Neural cell (in vitro differentiated cells): ENCODE data around the gene IL12B. TPM values are rescaled to one million over a fixed set of nuclear protein-coding genes. Genes with fewer than 3 reads are reported as not detected.

ENCODE experiments used
- H2AFZ ChIP-seq: fragments of 200-600, 300-800 bp; sonication (generic), shearing (Covaris generic); 2 replicates; pipeline ENCODE4 v1.6.0; 2014; ENCODE audit warnings: low read depth, mild to moderate bottlenecking, antibody characterized with exemption, low read length, moderate library complexity
- H3F3A ChIP-seq: fragments of 200-600 bp; shearing (Covaris generic); 2 replicates; pipeline ENCODE4 v1.6.1; 2016; ENCODE audit warnings: mild to moderate bottlenecking, moderate library complexity, mixed read lengths, antibody characterized with exemption, low read length; ENCODE audit not compliant: insufficient read depth, poor library complexity, severe bottlenecking
- H3K27ac ChIP-seq: fragments of 200-600, 300-800 bp; sonication (generic), shearing (Covaris generic); 2 replicates; pipeline ENCODE4 v1.5.1; 2014; ENCODE audit warnings: mild to moderate bottlenecking, low read length, moderate library complexity
- H3K27me3 ChIP-seq: fragments of 300-800, 200-600 bp; sonication (generic), shearing (Covaris generic); 2 replicates; pipeline ENCODE4 v1.6.0; 2014; ENCODE audit warnings: mild to moderate bottlenecking, low read depth, low read length, moderate library complexity; ENCODE audit not compliant: insufficient read depth
- H3K36me3 ChIP-seq: fragments of 300-800, 200-600 bp; sonication (generic), shearing (Covaris generic); 2 replicates; pipeline ENCODE4 v1.5.1; 2014; ENCODE audit warnings: mild to moderate bottlenecking, antibody characterized with exemption, low read length, moderate library complexity; ENCODE audit not compliant: insufficient read depth
- H3K4me2 ChIP-seq: fragments of 300-800, 200-600 bp; sonication (generic), shearing (Covaris generic); 2 replicates; pipeline ENCODE4 v1.6.0; 2014; ENCODE audit warnings: mild to moderate bottlenecking, low read length
- H3K4me3 ChIP-seq: fragments of 300-800, 200-600 bp; sonication (generic), shearing (Covaris generic); 2 replicates; pipeline ENCODE4 v1.5.1; 2014; ENCODE audit warnings: mild to moderate bottlenecking, low read length, moderate library complexity
- H3K79me2 ChIP-seq: fragments of 200-600 bp; shearing (Covaris generic); replicated peaks from 2 replicates; pipeline ENCODE4 v1.6.0; 2014; ENCODE audit warnings: mild to moderate bottlenecking, low read length, moderate library complexity; ENCODE audit not compliant: insufficient read depth
- H3K9ac ChIP-seq: fragments of 300-800, 200-600 bp; sonication (generic), shearing (Covaris generic); 2 replicates; pipeline ENCODE4 v1.6.1; 2016; ENCODE audit warnings: mild to moderate bottlenecking, low read length, mixed read lengths
- H3K9me2 ChIP-seq: fragments of 200-600 bp; shearing (Covaris generic); 2 replicates; pipeline ENCODE4 v1.6.1; 2016; ENCODE audit warnings: mild to moderate bottlenecking, low read length, mixed read lengths; ENCODE audit not compliant: insufficient read depth
- H3K9me3 ChIP-seq: fragments of 200-600, 300-800 bp; sonication (generic), shearing (Covaris generic); 2 replicates; pipeline ENCODE4 v1.6.1; 2016; ENCODE audit warnings: mild to moderate bottlenecking, mixed run types, low read length, moderate library complexity, mixed read lengths
- H4K20me1 ChIP-seq: fragments of 200-600 bp; shearing (Covaris generic); 2 replicates; pipeline ENCODE4 v1.6.1; 2016; ENCODE audit warnings: mild to moderate bottlenecking, mixed run types; ENCODE audit not compliant: insufficient read depth
- CTCF ChIP-seq: fragments of 450-650 bp; IDR thresholded peaks from 2 replicates; pipeline ENCODE4 v1.5.1; 2014; ENCODE audit warnings: antibody characterized with exemption, mild to moderate bottlenecking, moderate library complexity; ENCODE audit not compliant: poor library complexity, severe bottlenecking
- EP300 ChIP-seq: fragments of 450-650 bp; conservative IDR thresholded peaks from 2 replicates; pipeline ENCODE4 v1.6.1; 2014; ENCODE audit warnings: antibody characterized with exemption, mild to moderate bottlenecking, moderate library complexity; ENCODE audit not compliant: poor library complexity, severe bottlenecking
- EZH2 ChIP-seq: fragments of 200-600, 300-800 bp; shearing (Covaris generic), sonication (generic); IDR thresholded peaks from 2 replicates; pipeline ENCODE4 v1.6.1; 2014; ENCODE audit warnings: antibody characterized with exemption, low read length, borderline replicate concordance, mild to moderate bottlenecking; ENCODE audit not compliant: insufficient read depth, poor library complexity, severe bottlenecking
- MXI1 ChIP-seq: fragments of 450-650 bp; conservative IDR thresholded peaks from 2 replicates; pipeline ENCODE4 v1.6.1; 2014; ENCODE audit warnings: antibody characterized with exemption, mild to moderate bottlenecking; ENCODE audit not compliant: poor library complexity, severe bottlenecking
- POLR2AphosphoS5 ChIP-seq: IDR thresholded peaks from 2 replicates; pipeline ENCODE4 v1.6.1; 2012
- RAD21 ChIP-seq: fragments of 450-650 bp; conservative IDR thresholded peaks from 2 replicates; pipeline ENCODE4 v1.6.1; 2014; ENCODE audit warnings: antibody characterized with exemption, mild to moderate bottlenecking, moderate library complexity
- REST ChIP-seq: IDR thresholded peaks from 2 replicates; pipeline ENCODE4 v1.6.1; 2012; ENCODE audit warnings: borderline replicate concordance
- SMC3 ChIP-seq: fragments of 450-650 bp; conservative IDR thresholded peaks from 2 replicates; pipeline ENCODE4 v1.6.1; 2014; ENCODE audit warnings: antibody characterized with exemption, mild to moderate bottlenecking, moderate library complexity; ENCODE audit not compliant: poor library complexity
- TAF1 ChIP-seq: IDR thresholded peaks from 2 replicates; pipeline ENCODE4 v1.6.1; 2012; ENCODE audit warnings: low read depth
- polyA plus RNA-seq: library from polyadenylated mRNA; depleted of rRNA; stranded (reverse); fragments of >200 nt; gene quantifications from 2 replicates; pipeline ENCODE4 v1.2.3, GENCODE V29; 2014

The IL12B gene
- polyA plus RNA-seq, 1 donor from 2014 or later, result not detected

DNA sequence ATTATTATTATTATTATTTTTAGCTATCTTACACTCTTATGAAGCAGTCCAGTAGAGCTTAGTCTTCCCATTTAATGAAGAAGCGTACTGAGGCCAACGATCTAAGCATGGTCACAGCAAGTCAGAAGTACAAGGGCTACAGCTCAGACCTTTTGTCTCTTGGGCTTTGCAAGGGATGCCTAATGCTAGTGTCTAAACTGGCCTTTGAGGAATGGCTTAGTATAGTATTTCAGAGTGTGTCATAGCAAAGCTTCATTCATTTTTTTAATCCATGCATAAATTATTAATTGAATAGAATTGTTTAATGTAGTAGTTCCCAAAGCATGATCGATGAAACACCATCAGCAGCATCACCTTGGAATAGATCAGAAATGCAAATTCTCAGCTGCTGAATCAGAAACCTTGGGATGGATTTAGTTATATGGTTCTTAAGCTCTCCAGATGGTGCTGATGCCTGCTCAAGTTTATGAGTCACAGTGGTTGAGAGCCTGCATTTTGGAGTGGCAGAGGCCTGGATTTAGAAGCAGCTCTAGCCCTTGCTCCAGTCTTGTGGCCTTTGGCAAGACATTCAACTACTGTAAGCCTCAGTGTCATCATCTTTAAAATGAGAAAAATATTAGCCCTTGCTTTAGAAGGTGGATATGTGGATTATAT lies 6.1 kb downstream of the IL12B start:
- Histone ChIP-seq H3K9me2 (no peaks in the 10 kb centered on the region), H3K9ac (no peak overlapping the region), H3K27me3 (no peaks in the 10 kb centered on the region), H4K20me1 (no peaks in the 10 kb centered on the region), H3K27ac (no peak overlapping the region), H3K4me2 (no peak overlapping the region), H3K36me3 (no peaks in the 10 kb centered on the region), H3K9me3 (no peaks in the 10 kb centered on the region), H3K79me2 (no peaks in the 10 kb centered on the region), H3K4me3 (no peak overlapping the region), H2AFZ (no peak overlapping the region), H3F3A (no peaks in the 10 kb centered on the region)
- no peak for TF ChIP-seq SMC3
- no peak for TF ChIP-seq RAD21
- TF ChIP-seq EZH2, result no peak
- TF ChIP-seq MXI1, result no peak
- TF ChIP-seq TAF1, result no peak
- TF ChIP-seq REST, result no peak
- TF ChIP-seq EP300, result no peak
- TF ChIP-seq CTCF, result no peak
- TF ChIP-seq POLR2AphosphoS5, result no peak

GRCh38 chr5:159322180-159322579 lies 8.1 kb downstream of the IL12B start:
- no peak overlapping the region for H3K4me3 ChIP-seq
- H3K9me2 ChIP-seq, result no peaks in the 10 kb centered on the region
- H3K9ac ChIP-seq, result no peak overlapping the region
- no peak for TF ChIP-seq RAD21
- no peak for TF ChIP-seq SMC3
- no peak for TF ChIP-seq EP300
- no peak for TF ChIP-seq MXI1
- TF ChIP-seq TAF1, result no peak
- no peak for TF ChIP-seq CTCF
- TF ChIP-seq EZH2, result no peak
- no peak for TF ChIP-seq POLR2AphosphoS5
- no peak for TF ChIP-seq REST
- no peaks in the 10 kb centered on the region for H3K27me3 ChIP-seq
- no peaks in the 10 kb centered on the region for H3K36me3 ChIP-seq
- no peak overlapping the region for H2AFZ ChIP-seq
- no peaks in the 10 kb centered on the region for H3K9me3 ChIP-seq
- no peaks in the 10 kb centered on the region for H3K79me2 ChIP-seq
- no peaks in the 10 kb centered on the region for H3F3A ChIP-seq
- no peaks in the 10 kb centered on the region for H4K20me1 ChIP-seq
- no peak overlapping the region for H3K4me2 ChIP-seq
- no peak overlapping the region for H3K27ac ChIP-seq
